ENCODE results near the gene ETV3.

DNA sequence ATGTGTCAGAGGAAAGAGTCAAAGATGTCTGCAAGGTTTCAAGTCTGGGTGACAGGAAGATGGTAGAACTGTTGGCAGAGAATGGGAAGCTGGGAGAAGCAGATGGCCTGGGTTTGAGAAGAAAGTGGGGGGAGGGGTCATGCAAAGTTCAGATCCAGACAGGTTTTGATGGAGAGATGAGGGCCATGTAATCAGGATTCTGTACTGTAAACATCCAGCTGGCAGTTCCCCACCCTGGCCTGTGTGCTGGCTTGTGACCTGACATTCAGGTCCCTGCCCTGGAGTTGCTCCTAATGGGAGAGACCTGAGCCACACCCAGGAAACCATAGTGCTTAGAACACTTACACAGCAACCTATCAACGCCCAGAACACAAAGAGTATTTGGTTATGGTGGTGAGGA is 15.6 kb upstream of the ETV3 start:
- TF ChIP-seq, protein P1, sequence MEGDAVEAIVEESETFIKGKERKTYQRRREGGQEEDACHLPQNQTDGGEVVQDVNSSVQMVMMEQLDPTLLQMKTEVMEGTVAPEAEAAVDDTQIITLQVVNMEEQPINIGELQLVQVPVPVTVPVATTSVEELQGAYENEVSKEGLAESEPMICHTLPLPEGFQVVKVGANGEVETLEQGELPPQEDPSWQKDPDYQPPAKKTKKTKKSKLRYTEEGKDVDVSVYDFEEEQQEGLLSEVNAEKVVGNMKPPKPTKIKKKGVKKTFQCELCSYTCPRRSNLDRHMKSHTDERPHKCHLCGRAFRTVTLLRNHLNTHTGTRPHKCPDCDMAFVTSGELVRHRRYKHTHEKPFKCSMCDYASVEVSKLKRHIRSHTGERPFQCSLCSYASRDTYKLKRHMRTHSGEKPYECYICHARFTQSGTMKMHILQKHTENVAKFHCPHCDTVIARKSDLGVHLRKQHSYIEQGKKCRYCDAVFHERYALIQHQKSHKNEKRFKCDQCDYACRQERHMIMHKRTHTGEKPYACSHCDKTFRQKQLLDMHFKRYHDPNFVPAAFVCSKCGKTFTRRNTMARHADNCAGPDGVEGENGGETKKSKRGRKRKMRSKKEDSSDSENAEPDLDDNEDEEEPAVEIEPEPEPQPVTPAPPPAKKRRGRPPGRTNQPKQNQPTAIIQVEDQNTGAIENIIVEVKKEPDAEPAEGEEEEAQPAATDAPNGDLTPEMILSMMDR (IDR thresholded peaks at IDR 0.05): no peak
- TF ChIP-seq POLR2A (IDR thresholded peaks at IDR 0.05) (no peak), POLR2AphosphoS5 (IDR thresholded peaks at IDR 0.05) (no peak)

All from gastroesophageal sphincter (tissue), 3 donors.